ENCODE measurements around the gene DLG2.

DLG2 gene

DNA sequence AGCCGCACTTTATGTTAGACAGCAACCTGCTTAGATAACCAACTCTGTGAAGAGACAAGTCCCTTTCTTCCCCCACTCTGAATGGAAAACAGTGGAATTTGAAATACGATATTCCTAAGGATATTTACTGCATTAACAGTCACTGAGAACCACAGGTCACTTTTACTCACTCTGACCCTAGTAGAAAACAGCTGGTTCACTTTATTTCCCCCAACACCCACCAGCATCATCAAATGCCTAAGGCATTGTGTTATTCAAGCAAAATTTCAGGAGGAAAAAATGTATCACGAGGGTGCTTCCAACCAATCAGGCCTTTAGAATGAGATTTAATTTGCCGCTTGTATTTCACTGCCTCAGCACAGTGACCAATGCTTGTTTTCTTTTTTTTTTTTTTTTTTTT lies 1206.9 kb downstream of the DLG2 start:
- Histone ChIP-seq H3K27ac (ENCODE audit: insufficient read depth, low read length, poor library complexity, severe bottlenecking) (no peak overlapping the region), H3K27me3 (replicated peaks; ENCODE audit: control insufficient read depth, insufficient read depth, low read length, poor library complexity, severe bottlenecking) (no peaks in the 10 kb centered on the region), H3K36me3 (ENCODE audit: control insufficient read depth, insufficient read depth, low read length) (no peaks in the 10 kb centered on the region), H3K9me3 (ENCODE audit: control insufficient read depth, low read length) (no peaks in the 10 kb centered on the region), H3K4me1 (ENCODE audit: control insufficient read depth, insufficient read depth, low read length, poor library complexity, severe bottlenecking) (no peaks in the 10 kb centered on the region), H3K4me3 (ENCODE audit: insufficient read depth, low read depth, low read length, poor library complexity, severe bottlenecking) (no peak overlapping the region)
- no peak for DNase-seq

DNA sequence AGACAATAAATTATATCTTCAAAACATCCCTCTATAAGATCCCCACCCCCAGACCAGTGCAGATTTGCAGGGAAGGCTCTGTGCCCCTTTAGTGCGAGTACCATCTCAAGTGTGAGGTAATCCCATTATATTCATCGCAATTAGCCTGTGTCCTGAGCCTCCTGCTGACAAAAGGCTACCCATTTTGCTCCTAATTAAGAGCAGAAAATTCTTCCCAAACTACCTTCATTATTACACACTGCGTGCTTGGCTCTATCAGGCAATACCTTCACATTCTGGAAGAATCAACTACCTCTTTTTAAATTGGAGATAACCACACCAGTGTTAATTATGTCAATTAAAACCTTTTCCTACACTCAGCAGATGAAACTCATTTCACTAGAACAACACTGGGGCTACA lies 1207.5 kb downstream of the DLG2 start:
- DNase-seq: no peak
- Histone ChIP-seq H3K36me3 (ENCODE audit: control insufficient read depth, insufficient read depth, low read length) (no peaks in the 10 kb centered on the region), H3K4me1 (ENCODE audit: control insufficient read depth, insufficient read depth, low read length, poor library complexity, severe bottlenecking) (no peaks in the 10 kb centered on the region), H3K9me3 (ENCODE audit: control insufficient read depth, low read length) (no peaks in the 10 kb centered on the region), H3K27ac (ENCODE audit: insufficient read depth, low read length, poor library complexity, severe bottlenecking) (no peak overlapping the region), H3K27me3 (replicated peaks; ENCODE audit: control insufficient read depth, insufficient read depth, low read length, poor library complexity, severe bottlenecking) (no peaks in the 10 kb centered on the region), H3K4me3 (ENCODE audit: insufficient read depth, low read depth, low read length, poor library complexity, severe bottlenecking) (no peak overlapping the region)

DNA sequence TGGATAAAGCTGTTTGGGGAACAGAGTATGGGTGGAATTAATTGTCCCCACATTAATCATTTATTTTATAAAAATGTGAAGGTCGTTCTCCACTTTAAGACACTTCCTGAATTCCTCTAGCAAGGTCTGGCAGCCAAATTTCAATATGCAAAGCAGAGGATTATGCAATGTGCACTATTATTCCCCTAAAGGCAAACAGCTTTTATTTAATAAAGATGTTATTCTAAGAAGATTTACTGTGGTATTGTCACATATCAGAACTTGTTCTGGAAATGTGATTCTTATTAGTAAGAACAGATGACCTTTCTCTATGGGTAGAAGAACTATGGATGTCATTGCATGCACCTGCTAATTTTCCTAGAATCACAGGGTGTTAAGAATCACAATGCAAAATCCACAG lies 1212.2 kb downstream of the DLG2 start:
- H3K4me3 ChIP-seq (ENCODE audit: insufficient read depth, low read depth, low read length, poor library complexity, severe bottlenecking): no peak overlapping the region
- no peaks in the 10 kb centered on the region for H3K27me3 ChIP-seq (replicated peaks; ENCODE audit: control insufficient read depth, insufficient read depth, low read length, poor library complexity, severe bottlenecking)
- no peaks in the 10 kb centered on the region for H3K36me3 ChIP-seq (ENCODE audit: control insufficient read depth, insufficient read depth, low read length)
- DNase-seq: no peak
- no peaks in the 10 kb centered on the region for H3K9me3 ChIP-seq (ENCODE audit: control insufficient read depth, low read length)
- H3K27ac ChIP-seq (ENCODE audit: insufficient read depth, low read length, poor library complexity, severe bottlenecking): no peak overlapping the region
- no peaks in the 10 kb centered on the region for H3K4me1 ChIP-seq (ENCODE audit: control insufficient read depth, insufficient read depth, low read length, poor library complexity, severe bottlenecking)

DNA sequence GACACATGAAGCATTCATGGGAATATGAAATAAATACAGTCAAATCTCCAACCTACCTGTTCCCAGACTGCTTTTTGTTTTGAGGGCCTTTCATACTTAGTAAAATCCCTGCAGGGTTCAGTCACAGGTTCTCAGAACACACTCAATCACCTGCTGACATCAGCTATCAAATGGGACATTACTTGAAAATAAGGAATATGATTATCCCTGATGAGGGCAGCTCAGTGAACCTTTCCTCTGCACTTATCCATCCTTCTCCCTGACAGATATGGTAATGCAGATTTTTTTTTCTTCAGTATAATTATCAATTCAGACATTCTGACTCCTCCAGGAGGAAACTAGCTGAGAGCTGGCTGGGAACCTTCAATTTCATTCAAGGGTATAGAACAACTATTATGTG lies 1213.6 kb downstream of the DLG2 start:
- DNase-seq: no peak
- H3K27ac ChIP-seq (ENCODE audit: insufficient read depth, low read length, poor library complexity, severe bottlenecking): no peak overlapping the region
- H3K4me3 ChIP-seq (ENCODE audit: insufficient read depth, low read depth, low read length, poor library complexity, severe bottlenecking): no peak overlapping the region
- H3K27me3 ChIP-seq (replicated peaks; ENCODE audit: control insufficient read depth, insufficient read depth, low read length, poor library complexity, severe bottlenecking): no peaks in the 10 kb centered on the region
- no peaks in the 10 kb centered on the region for H3K9me3 ChIP-seq (ENCODE audit: control insufficient read depth, low read length)
- H3K36me3 ChIP-seq (ENCODE audit: control insufficient read depth, insufficient read depth, low read length): no peaks in the 10 kb centered on the region
- no peaks in the 10 kb centered on the region for H3K4me1 ChIP-seq (ENCODE audit: control insufficient read depth, insufficient read depth, low read length, poor library complexity, severe bottlenecking)

DNA sequence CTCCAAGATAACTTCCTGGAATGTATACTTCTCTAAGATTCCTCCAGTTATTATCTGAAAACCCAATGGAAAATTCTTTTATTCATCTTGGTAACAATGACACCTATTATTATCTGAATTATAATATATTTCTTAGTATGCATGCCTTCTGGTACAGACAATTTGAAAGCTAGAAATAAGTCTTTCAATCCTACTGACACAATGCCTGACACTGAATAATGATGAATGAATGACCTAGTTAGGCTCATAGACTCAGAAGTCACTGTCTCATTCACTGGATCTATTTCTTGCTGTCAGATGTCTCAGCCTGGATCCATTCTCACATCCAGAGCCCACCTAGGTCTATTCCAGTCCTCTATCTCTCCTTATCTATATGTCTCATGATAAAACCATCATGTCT lies 1214.3 kb downstream of the DLG2 start:
- no peak for DNase-seq
- H3K9me3 ChIP-seq (ENCODE audit: control insufficient read depth, low read length): no peaks in the 10 kb centered on the region
- no peaks in the 10 kb centered on the region for H3K27me3 ChIP-seq (replicated peaks; ENCODE audit: control insufficient read depth, insufficient read depth, low read length, poor library complexity, severe bottlenecking)
- H3K4me1 ChIP-seq (ENCODE audit: control insufficient read depth, insufficient read depth, low read length, poor library complexity, severe bottlenecking): no peaks in the 10 kb centered on the region
- no peaks in the 10 kb centered on the region for H3K36me3 ChIP-seq (ENCODE audit: control insufficient read depth, insufficient read depth, low read length)
- no peak overlapping the region for H3K4me3 ChIP-seq (ENCODE audit: insufficient read depth, low read depth, low read length, poor library complexity, severe bottlenecking)
- no peak overlapping the region for H3K27ac ChIP-seq (ENCODE audit: insufficient read depth, low read length, poor library complexity, severe bottlenecking)

DNA sequence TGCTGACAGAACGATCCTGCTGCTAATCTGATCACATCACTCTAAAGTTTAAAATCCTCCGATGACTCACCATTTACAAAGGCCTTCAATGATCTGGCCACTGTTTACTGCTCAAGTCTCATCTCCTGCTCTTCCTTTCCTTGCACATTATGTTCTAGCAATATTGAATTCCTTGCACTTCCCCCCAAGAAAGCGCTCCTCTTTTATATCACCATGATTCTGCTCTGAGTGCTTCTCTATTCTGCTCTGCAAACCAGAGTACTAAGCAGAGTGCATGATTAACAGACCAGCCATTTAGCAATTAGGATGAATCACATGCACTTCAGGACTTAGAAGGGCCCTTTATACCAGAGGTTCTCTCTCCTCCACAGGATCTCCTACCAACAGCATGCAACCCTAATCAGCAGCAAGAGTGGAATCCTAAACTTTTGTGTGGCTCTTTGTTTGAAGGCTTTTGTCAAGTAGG lies 1218.2 kb downstream of the DLG2 start:
- no peak overlapping the region for H3K27ac ChIP-seq (ENCODE audit: insufficient read depth, low read length, poor library complexity, severe bottlenecking)
- no peaks in the 10 kb centered on the region for H3K9me3 ChIP-seq (ENCODE audit: control insufficient read depth, low read length)
- no peak for DNase-seq
- H3K4me3 ChIP-seq (ENCODE audit: insufficient read depth, low read depth, low read length, poor library complexity, severe bottlenecking): no peak overlapping the region
- H3K27me3 ChIP-seq (replicated peaks; ENCODE audit: control insufficient read depth, insufficient read depth, low read length, poor library complexity, severe bottlenecking): no peaks in the 10 kb centered on the region
- H3K36me3 ChIP-seq (ENCODE audit: control insufficient read depth, insufficient read depth, low read length): no peaks in the 10 kb centered on the region
- no peaks in the 10 kb centered on the region for H3K4me1 ChIP-seq (ENCODE audit: control insufficient read depth, insufficient read depth, low read length, poor library complexity, severe bottlenecking)

DNA sequence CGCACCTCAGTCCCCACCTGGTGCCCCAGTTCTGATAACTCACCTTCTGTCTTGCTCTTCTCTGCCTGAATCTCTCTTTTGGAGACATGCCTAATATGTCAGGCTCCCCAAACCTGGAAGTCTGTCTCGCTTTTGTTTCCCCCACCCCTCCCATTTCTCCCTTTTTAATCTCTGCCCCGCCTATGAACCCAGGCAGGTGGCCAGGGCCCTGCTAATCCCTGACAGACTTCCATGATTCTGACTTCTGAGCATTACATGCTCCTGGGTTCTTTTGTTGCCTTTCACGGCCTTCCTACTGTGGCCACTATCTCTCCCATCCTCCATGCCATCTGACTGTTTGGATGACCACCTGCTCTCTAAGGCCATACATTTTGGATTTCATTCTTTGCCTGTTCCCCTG lies 1220.1 kb downstream of the DLG2 start:
- no peak for DNase-seq
- Histone ChIP-seq H3K27ac (ENCODE audit: insufficient read depth, low read length, poor library complexity, severe bottlenecking) (no peak overlapping the region), H3K27me3 (replicated peaks; ENCODE audit: control insufficient read depth, insufficient read depth, low read length, poor library complexity, severe bottlenecking) (no peaks in the 10 kb centered on the region)

DNA sequence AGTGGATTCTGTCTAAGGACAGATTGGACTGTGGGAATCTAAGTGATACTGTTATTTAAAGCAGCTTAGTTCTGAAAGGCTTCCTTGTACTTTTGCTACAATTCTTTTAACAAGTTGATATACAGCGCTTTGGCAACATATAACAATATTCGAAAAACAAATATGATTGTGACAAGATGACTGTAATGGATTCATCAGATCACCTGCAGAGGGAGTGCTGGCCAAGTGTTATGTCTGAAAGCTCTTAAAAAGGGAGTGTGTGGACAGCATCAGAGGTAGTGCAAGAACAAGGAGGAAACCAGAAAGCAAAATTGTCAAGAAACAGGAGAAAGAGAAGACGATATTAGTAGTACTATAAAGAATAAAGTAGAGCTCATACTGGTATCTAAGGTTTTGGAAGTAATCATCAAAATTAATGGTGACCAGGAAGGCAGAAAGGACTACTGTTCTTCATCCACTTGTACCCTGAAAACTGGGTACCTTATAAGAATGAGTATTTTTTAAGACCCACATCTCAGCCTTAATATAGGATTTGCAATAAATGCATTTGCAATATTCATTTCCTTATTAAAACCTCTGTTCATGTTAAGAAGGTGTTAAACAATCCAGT lies 1229.0 kb downstream of the DLG2 start:
- H3K27ac ChIP-seq (ENCODE audit: insufficient read depth, low read length, poor library complexity, severe bottlenecking): no peak overlapping the region
- H3K4me3 ChIP-seq (ENCODE audit: insufficient read depth, low read depth, low read length, poor library complexity, severe bottlenecking): no peak overlapping the region
- no peaks in the 10 kb centered on the region for H3K27me3 ChIP-seq (replicated peaks; ENCODE audit: control insufficient read depth, insufficient read depth, low read length, poor library complexity, severe bottlenecking)
- H3K4me1 ChIP-seq (ENCODE audit: control insufficient read depth, insufficient read depth, low read length, poor library complexity, severe bottlenecking): no peaks in the 10 kb centered on the region
- H3K9me3 ChIP-seq (ENCODE audit: control insufficient read depth, low read length): no peaks in the 10 kb centered on the region
- H3K36me3 ChIP-seq (ENCODE audit: control insufficient read depth, insufficient read depth, low read length): no peaks in the 10 kb centered on the region
- no peak for DNase-seq

More for the DNA sequence above, 1220.1 kb downstream of the DLG2 start:
- no peaks in the 10 kb centered on the region for H3K36me3 ChIP-seq (ENCODE audit: control insufficient read depth, insufficient read depth, low read length)
- H3K9me3 ChIP-seq (ENCODE audit: control insufficient read depth, low read length): no peaks in the 10 kb centered on the region
- no peaks in the 10 kb centered on the region for H3K4me1 ChIP-seq (ENCODE audit: control insufficient read depth, insufficient read depth, low read length, poor library complexity, severe bottlenecking)
- no peak overlapping the region for H3K4me3 ChIP-seq (ENCODE audit: insufficient read depth, low read depth, low read length, poor library complexity, severe bottlenecking)

DNA sequence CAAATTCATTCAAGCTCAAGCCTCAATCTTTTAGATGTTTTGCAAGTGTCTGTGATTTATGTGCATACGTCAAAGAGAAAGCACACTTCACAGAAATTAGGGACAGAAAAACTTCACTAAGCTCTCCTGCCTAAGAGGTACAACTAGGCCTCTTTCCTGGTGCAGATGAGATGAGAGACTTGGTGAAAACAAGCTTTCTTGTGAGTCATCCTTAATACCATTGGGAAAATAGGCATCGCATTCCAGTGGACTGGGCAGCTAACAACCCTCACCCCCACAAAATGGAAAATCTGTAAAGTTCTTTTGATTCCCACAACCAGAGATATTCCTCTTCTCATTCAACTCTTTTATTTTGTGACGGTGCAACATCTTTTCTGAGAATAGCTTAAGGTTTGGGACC lies 1230.6 kb downstream of the DLG2 start:
- Histone ChIP-seq H3K4me3 (ENCODE audit: insufficient read depth, low read depth, low read length, poor library complexity, severe bottlenecking) (no peak overlapping the region), H3K27ac (ENCODE audit: insufficient read depth, low read length, poor library complexity, severe bottlenecking) (no peak overlapping the region), H3K9me3 (ENCODE audit: control insufficient read depth, low read length) (no peaks in the 10 kb centered on the region), H3K36me3 (ENCODE audit: control insufficient read depth, insufficient read depth, low read length) (no peaks in the 10 kb centered on the region), H3K27me3 (replicated peaks; ENCODE audit: control insufficient read depth, insufficient read depth, low read length, poor library complexity, severe bottlenecking) (no peaks in the 10 kb centered on the region), H3K4me1 (ENCODE audit: control insufficient read depth, insufficient read depth, low read length, poor library complexity, severe bottlenecking) (no peaks in the 10 kb centered on the region)
- DNase-seq: no peak

DNA sequence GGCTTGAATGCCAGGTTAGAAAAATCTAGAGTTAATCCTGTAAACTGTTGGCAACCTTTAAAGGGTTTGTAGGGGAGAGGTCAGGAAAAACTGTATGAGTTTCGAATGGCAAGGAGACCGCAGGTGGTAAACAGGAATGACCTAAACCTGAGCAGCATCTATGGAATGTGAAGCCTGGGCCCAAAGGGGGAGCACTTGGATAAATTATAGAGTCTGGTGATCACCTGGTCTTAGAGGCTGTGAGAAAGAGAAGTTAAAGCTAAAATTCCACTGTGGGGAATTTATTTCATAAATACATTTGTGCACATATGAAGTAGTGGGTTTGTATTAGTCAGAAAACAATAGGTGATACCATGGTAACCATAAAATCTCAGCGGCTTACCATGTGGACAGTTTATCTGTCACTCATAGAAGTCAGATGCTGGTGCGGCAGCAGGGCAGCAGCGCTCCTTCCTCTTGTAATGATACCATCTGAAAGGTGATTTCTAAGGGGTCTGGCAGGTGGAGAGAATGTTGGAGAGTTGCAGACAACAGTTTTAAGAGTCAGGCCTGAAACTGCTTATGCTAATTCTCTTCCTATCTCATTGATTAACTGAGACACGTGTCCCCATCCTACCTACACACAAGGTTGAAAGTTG lies 1236.6 kb downstream of the DLG2 start:
- no peak overlapping the region for H3K27ac ChIP-seq (ENCODE audit: insufficient read depth, low read length, poor library complexity, severe bottlenecking)
- no peak for DNase-seq
- H3K9me3 ChIP-seq (ENCODE audit: control insufficient read depth, low read length): no peaks in the 10 kb centered on the region
- H3K36me3 ChIP-seq (ENCODE audit: control insufficient read depth, insufficient read depth, low read length): no peaks in the 10 kb centered on the region
- no peaks in the 10 kb centered on the region for H3K4me1 ChIP-seq (ENCODE audit: control insufficient read depth, insufficient read depth, low read length, poor library complexity, severe bottlenecking)
- H3K27me3 ChIP-seq (replicated peaks; ENCODE audit: control insufficient read depth, insufficient read depth, low read length, poor library complexity, severe bottlenecking): no peaks in the 10 kb centered on the region
- no peak overlapping the region for H3K4me3 ChIP-seq (ENCODE audit: insufficient read depth, low read depth, low read length, poor library complexity, severe bottlenecking)

Data from effector memory CD4-positive, alpha-beta T cell (primary cell).